ENCODE data around the gene SH3BP2.

The SH3BP2 gene

GRCh38 chr4:2882341-2882740 is 89.5 kb downstream of the SH3BP2 start:
- no peak for DNase-seq

- DNase-seq: no peak
Observed at GRCh38 chr4:2886161-2886560, 93.3 kb downstream of the SH3BP2 start.

- DNase-seq: no peak
Observed at GRCh38 chr4:2886622-2887021, 93.7 kb downstream of the SH3BP2 start.

GRCh38 chr4:2887343-2887742 is 94.5 kb downstream of the SH3BP2 start:
- no peak for DNase-seq

- DNase-seq: no peak
Observed at GRCh38 chr4:2888886-2889285, 96.0 kb downstream of the SH3BP2 start.
